Right lobe of liver (tissue), 4 donors: ENCODE data around the gene ALPP.

Experiments used
- CTCF ChIP-seq, 4 donors: fragments of 200-600 bp in 3 of 4; fragments of 450-650 bp in 1 of 4; IDR thresholded peaks; one replicate each; pipeline versions ENCODE4 v1.5.1 to v1.8.0; 2016 to 2022; ENCODE audit warnings: antibody characterized with exemption in 4 of 4, mild to moderate bottlenecking in 2 of 4
- POLR2A ChIP-seq: fragments of 450-650 bp; IDR thresholded peaks from one replicate; pipeline ENCODE4 v1.6.1; 2017; ENCODE audit warnings: antibody characterized with exemption, mild to moderate bottlenecking
- donor health status: DM: no; HTN: no; CAD: no.
- donor health status: DM: no; HTN: no; CAD: no.
- donor health status: DM: no; HTN: yes; CAD: no.

GRCh38 chr2:232422051-232422450 lies 43.5 kb downstream of the ALPP start:
- TF ChIP-seq CTCF (IDR thresholded peaks at IDR 0.05): no peak
- TF ChIP-seq POLR2A: no peak
